Mesendoderm (in vitro differentiated cells): ENCODE data around the gene HSF5.
"Not testable (repeated sequence)": the region's sequence is repeated elsewhere in the genome, so short reads cannot be mapped to it uniquely, and the experiment has no call there.

Source experiments
- DNase-seq: peaks from one replicate; pipeline ENCODE4 v3.0.0; 2013
- H2AK5ac ChIP-seq: 2 replicates; pipeline ENCODE4 v1.6.1; 2013; ENCODE audit warnings: low read length, inconsistent platforms
- H2BK120ac ChIP-seq: 2 replicates; pipeline ENCODE4 v1.6.1; 2013; ENCODE audit warnings: low read depth, mild to moderate bottlenecking, low read length, moderate library complexity, mixed read lengths
- H2BK15ac ChIP-seq: replicated peaks from 2 replicates; pipeline ENCODE4 v1.6.1; 2013; ENCODE audit warnings: low read depth, mild to moderate bottlenecking, moderate library complexity
- H2BK5ac ChIP-seq: 2 replicates; pipeline ENCODE4 v1.6.1; 2013; ENCODE audit warnings: low read length, inconsistent platforms
- H3K18ac ChIP-seq: 2 replicates; pipeline ENCODE4 v1.6.1; 2013; ENCODE audit warnings: mild to moderate bottlenecking, low read length, mixed read lengths
- H3K23ac ChIP-seq: one replicate; pipeline ENCODE4 v1.6.1; 2013; ENCODE audit warnings: low read length
- H3K27ac ChIP-seq: 2 replicates; pipeline ENCODE4 v1.5.1; 2013; ENCODE audit warnings: low read depth, mild to moderate bottlenecking, inconsistent platforms, low read length, moderate library complexity
- H3K27me3 ChIP-seq: 2 replicates; pipeline ENCODE4 v1.6.1; 2013; ENCODE audit warnings: low read length, control low read depth, mild to moderate bottlenecking, inconsistent platforms; ENCODE audit not compliant: insufficient read depth, poor library complexity
- H3K36me3 ChIP-seq: 2 replicates; pipeline ENCODE4 v1.6.1; 2013; ENCODE audit warnings: low read length, inconsistent platforms; ENCODE audit not compliant: control insufficient read depth, insufficient read depth
- H3K4ac ChIP-seq: one replicate; pipeline ENCODE4 v1.6.1; 2013; ENCODE audit warnings: low read depth, mild to moderate bottlenecking, low read length, moderate library complexity
- H3K4me1 ChIP-seq: 2 replicates; pipeline ENCODE4 v1.6.1; 2013; ENCODE audit warnings: low read depth, low read length, inconsistent platforms; ENCODE audit not compliant: control insufficient read depth
- H3K4me2 ChIP-seq: 2 replicates; pipeline ENCODE4 v1.6.1; 2013; ENCODE audit warnings: low read length
- H3K4me3 ChIP-seq: 2 replicates; pipeline ENCODE4 v1.5.1; 2013; ENCODE audit warnings: mild to moderate bottlenecking, low read length
- H3K56ac ChIP-seq: one replicate; pipeline ENCODE4 v1.6.1; 2013; ENCODE audit warnings: low read length
- H3K79me1 ChIP-seq: 2 replicates; pipeline ENCODE4 v1.6.1; 2013; ENCODE audit warnings: low read length, inconsistent platforms
- H3K79me2 ChIP-seq: 2 replicates; pipeline ENCODE4 v1.6.1; 2013; ENCODE audit warnings: mild to moderate bottlenecking, low read length; ENCODE audit not compliant: control insufficient read depth, insufficient read depth
- H3K9ac ChIP-seq: 2 replicates; pipeline ENCODE4 v1.6.1; 2013; ENCODE audit warnings: low read length, inconsistent platforms
- H4K5ac ChIP-seq: one replicate; pipeline ENCODE4 v1.6.1; 2013; ENCODE audit warnings: low read length
- H4K8ac ChIP-seq: one replicate; pipeline ENCODE4 v1.6.1; 2013; ENCODE audit warnings: low read depth, mild to moderate bottlenecking, control low read depth, low read length, moderate library complexity
- WGBS: extraction: QIAGEN DNeasy Blood & Tissue Kit; methylation state at CpG from one replicate; pipeline ENCODE4 v1.1.7; 2013; ENCODE audit warnings: low lambda C conversion rate, missing lambda C conversion rate; ENCODE audit not compliant: insufficient coverage; ENCODE audit errors: extremely low coverage; 5-methylcytosine and 5-hydroxymethylcytosine counted together

HSF5 gene

GRCh38 chr17:58491510-58492045 is 3.4 kb upstream of the HSF5 start:
- Histone ChIP-seq H4K5ac (no peak overlapping the region), H2BK15ac (no peak overlapping the region), H3K56ac (no peak overlapping the region), H3K4me2 (no peak overlapping the region), H2BK5ac (no peak overlapping the region), H3K4me1 (no peaks in the 10 kb centered on the region), H3K79me1 (no peaks in the 10 kb centered on the region), H3K27me3 (no peaks in the 10 kb centered on the region), H3K27ac (no peak overlapping the region), H3K79me2 (no peaks in the 10 kb centered on the region), H3K23ac (no peak overlapping the region), H4K8ac (no peak overlapping the region), H2BK120ac (no peak overlapping the region), H3K9ac (no peak overlapping the region), H3K4me3 (no peak overlapping the region), H3K18ac (no peak overlapping the region), H3K36me3 (peaks cover 14% of the 10 kb centered on the region), H3K4ac (no peak overlapping the region), H2AK5ac (no peak overlapping the region)
- no peak for DNase-seq
- no CpG with 5 or more reads among the region's 6 CpGs for WGBS

- Histone ChIP-seq H3K4ac (no peak overlapping the region), H3K79me2 (no peaks in the 10 kb centered on the region), H3K79me1 (no peaks in the 10 kb centered on the region), H3K27me3 (no peaks in the 10 kb centered on the region), H3K4me3 (no peak overlapping the region), H3K18ac (no peak overlapping the region), H2AK5ac (no peak overlapping the region), H3K56ac (no peak overlapping the region), H3K4me2 (no peak overlapping the region), H2BK15ac (no peak overlapping the region), H3K4me1 (no peaks in the 10 kb centered on the region), H2BK5ac (no peak overlapping the region), H4K8ac (no peak overlapping the region), H4K5ac (no peak overlapping the region), H3K36me3 (peaks cover 2% of the 10 kb centered on the region), H3K27ac (no peak overlapping the region), H3K23ac (no peak overlapping the region), H2BK120ac (no peak overlapping the region), H3K9ac (no peak overlapping the region)
- no peak for DNase-seq
- WGBS: no CpG with 5 or more reads among the region's 26 CpGs
These were observed 251 bp upstream of the HSF5 start for GRCh38 chr17:58488428-58488890.

- H3K4me1 ChIP-seq: no peaks in the 10 kb centered on the region
- H2BK5ac ChIP-seq: no peak overlapping the region
- H3K56ac ChIP-seq: no peak overlapping the region
- no peak overlapping the region for H3K9ac ChIP-seq
- no peak overlapping the region for H2BK15ac ChIP-seq
- H3K4me3 ChIP-seq: no peak overlapping the region
- H3K79me1 ChIP-seq: no peaks in the 10 kb centered on the region
- H3K23ac ChIP-seq: no peak overlapping the region
- no peak for DNase-seq
- no peak overlapping the region for H4K5ac ChIP-seq
- no peak overlapping the region for H4K8ac ChIP-seq
- no peak overlapping the region for H2BK120ac ChIP-seq
- H3K18ac ChIP-seq: no peak overlapping the region
- no peaks in the 10 kb centered on the region for H3K79me2 ChIP-seq
- H3K27me3 ChIP-seq: no peaks in the 10 kb centered on the region
- no peaks in the 10 kb centered on the region for H3K36me3 ChIP-seq
- H3K4ac ChIP-seq: no peak overlapping the region
- no CpG with 5 or more reads among the region's 3 CpGs for WGBS
- H3K27ac ChIP-seq: no peak overlapping the region
- no peak overlapping the region for H3K4me2 ChIP-seq
- H2AK5ac ChIP-seq: no peak overlapping the region
These were observed 3.6 kb downstream of the HSF5 start for GRCh38 chr17:58484600-58484999.

GRCh38 chr17:58481798-58482197 is 6.4 kb downstream of the HSF5 start:
- not testable (repeated sequence) for H2AK5ac ChIP-seq, H3K27ac ChIP-seq, H3K4me2 ChIP-seq, H3K4me3 ChIP-seq, H3K36me3 ChIP-seq, H4K5ac ChIP-seq, H2BK5ac ChIP-seq, H3K27me3 ChIP-seq, H2BK120ac ChIP-seq, H3K79me1 ChIP-seq, DNase-seq, H3K79me2 ChIP-seq, H4K8ac ChIP-seq, H3K4me1 ChIP-seq, H3K4ac ChIP-seq, H3K18ac ChIP-seq, H3K56ac ChIP-seq, H3K23ac ChIP-seq, H2BK15ac ChIP-seq, H3K9ac ChIP-seq
- WGBS: no CpG with 5 or more reads among the region's 5 CpGs

- Histone ChIP-seq H3K23ac (no peak overlapping the region), H3K4me1 (no peaks in the 10 kb centered on the region), H3K4ac (no peak overlapping the region), H3K56ac (no peak overlapping the region), H3K27ac (no peak overlapping the region), H3K79me1 (no peaks in the 10 kb centered on the region), H3K18ac (no peak overlapping the region), H4K8ac (no peak overlapping the region), H2BK15ac (no peak overlapping the region), H3K36me3 (no peaks in the 10 kb centered on the region), H2BK120ac (no peak overlapping the region), H3K4me2 (no peak overlapping the region), H4K5ac (no peak overlapping the region), H3K9ac (no peak overlapping the region), H3K4me3 (no peak overlapping the region), H2AK5ac (no peak overlapping the region), H3K79me2 (no peaks in the 10 kb centered on the region), H3K27me3 (no peaks in the 10 kb centered on the region), H2BK5ac (no peak overlapping the region)
- no peak for DNase-seq
- no CpG with 5 or more reads among the region's 6 CpGs for WGBS
These were observed 8.1 kb downstream of the HSF5 start for GRCh38 chr17:58480090-58480489.

GRCh38 chr17:58476812-58477211 is 11.4 kb downstream of the HSF5 start:
- Histone ChIP-seq H4K8ac (no peak overlapping the region), H2AK5ac (no peak overlapping the region), H3K79me1 (no peaks in the 10 kb centered on the region), H3K27me3 (no peaks in the 10 kb centered on the region), H3K18ac (no peak overlapping the region), H3K27ac (no peak overlapping the region), H3K56ac (no peak overlapping the region), H3K4ac (no peak overlapping the region), H3K23ac (no peak overlapping the region), H2BK120ac (no peak overlapping the region), H3K4me2 (no peak overlapping the region), H2BK5ac (no peak overlapping the region), H3K79me2 (no peaks in the 10 kb centered on the region), H3K4me3 (no peak overlapping the region), H4K5ac (no peak overlapping the region), H3K9ac (no peak overlapping the region), H3K4me1 (no peaks in the 10 kb centered on the region), H3K36me3 (no peaks in the 10 kb centered on the region), H2BK15ac (no peak overlapping the region)
- no CpG with 5 or more reads among the region's 18 CpGs for WGBS
- no peak for DNase-seq
